ENCODE results near the gene DCTPP1.

Gene DCTPP1

DNA sequence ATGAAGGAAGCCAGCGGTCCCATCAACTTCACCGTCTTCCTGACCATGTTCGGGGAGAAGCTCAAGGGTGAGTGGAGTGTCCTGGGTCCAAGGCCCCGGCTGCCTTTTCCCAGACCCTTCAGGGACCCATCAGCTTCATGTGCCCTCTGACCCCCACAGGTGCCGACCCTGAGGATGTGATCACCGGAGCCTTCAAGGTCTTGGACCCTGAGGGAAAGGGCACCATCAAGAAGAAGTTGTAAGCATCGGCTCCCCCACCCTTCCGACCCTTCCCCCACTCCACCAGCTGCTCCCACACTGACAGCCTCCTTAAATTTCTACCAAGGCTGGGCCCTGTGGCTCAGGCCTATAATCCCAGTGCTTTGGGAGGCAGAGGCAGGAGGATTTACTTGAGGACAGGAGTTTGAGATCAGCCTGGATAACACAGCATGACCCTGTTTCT, 53.3 kb downstream of the DCTPP1 start:
- Histone ChIP-seq H3K4me3 (ENCODE audit: low read length) (no peak overlapping the region), H3K27me3 (replicated peaks; ENCODE audit: insufficient read depth, low read length) (no peaks in the 10 kb centered on the region), H3K27ac (ENCODE audit: low read length) (no peak overlapping the region), H3K9me2 (replicated peaks; ENCODE audit: insufficient read depth, low read length) (no peaks in the 10 kb centered on the region), H3K9ac (ENCODE audit: low read length) (no peak overlapping the region), H3F3A (ENCODE audit: insufficient read depth, low read length) (peaks cover 35% of the 10 kb centered on the region), H3K9me3 (replicated peaks; ENCODE audit: insufficient read depth, low read length) (no peaks in the 10 kb centered on the region), H3K36me3 (replicated peaks; ENCODE audit: insufficient read depth, low read length) (no peaks in the 10 kb centered on the region), H3K4me2 (ENCODE audit: low read depth, low read length) (no peak overlapping the region), H2AFZ (ENCODE audit: low read length) (no peak overlapping the region), H3K4me1 (ENCODE audit: low read length) (peaks cover 31% of the 10 kb centered on the region), H3K79me2 (ENCODE audit: low read length) (peaks cover 24% of the 10 kb centered on the region), H4K20me1 (ENCODE audit: insufficient read depth, low read length) (no peaks in the 10 kb centered on the region)
- TF ChIP-seq CTCF (IDR thresholded peaks at IDR 0.05; ENCODE audit: low read length) = no peak
- no peak for TF ChIP-seq EZH2 (optimal IDR thresholded peaks at IDR 0.05; ENCODE audit: low read depth, low read length)
- no peak for TF ChIP-seq EZH2phosphoT487 (IDR thresholded peaks at IDR 0.05; ENCODE audit: low read length)
- no peak for DNase-seq

- no peaks in the 10 kb centered on the region for H3K36me3 ChIP-seq (replicated peaks; ENCODE audit: insufficient read depth, low read length)
- no peaks in the 10 kb centered on the region for H3K27me3 ChIP-seq (replicated peaks; ENCODE audit: insufficient read depth, low read length)
- H2AFZ ChIP-seq (ENCODE audit: low read length) = no peak overlapping the region
- no peak overlapping the region for H3K9ac ChIP-seq (ENCODE audit: low read length)
- no peak overlapping the region for H3K4me3 ChIP-seq (ENCODE audit: low read length)
- TF ChIP-seq EZH2phosphoT487 (IDR thresholded peaks at IDR 0.05; ENCODE audit: low read length) = no peak
- TF ChIP-seq CTCF (IDR thresholded peaks at IDR 0.05; ENCODE audit: low read length) = no peak
- no peak for TF ChIP-seq EZH2 (optimal IDR thresholded peaks at IDR 0.05; ENCODE audit: low read depth, low read length)
- no peak overlapping the region for H3K4me2 ChIP-seq (ENCODE audit: low read depth, low read length)
- no peak overlapping the region for H3K27ac ChIP-seq (ENCODE audit: low read length)
- H3K79me2 ChIP-seq (ENCODE audit: low read length) = peaks cover 18% of the 10 kb centered on the region
- no peaks in the 10 kb centered on the region for H3K9me3 ChIP-seq (replicated peaks; ENCODE audit: insufficient read depth, low read length)
- H3K9me2 ChIP-seq (replicated peaks; ENCODE audit: insufficient read depth, low read length) = no peaks in the 10 kb centered on the region
- H3K4me1 ChIP-seq (ENCODE audit: low read length) = peaks cover 25% of the 10 kb centered on the region
- no peak for DNase-seq
- H4K20me1 ChIP-seq (ENCODE audit: insufficient read depth, low read length) = no peaks in the 10 kb centered on the region
- H3F3A ChIP-seq (ENCODE audit: insufficient read depth, low read length) = peaks cover 34% of the 10 kb centered on the region
These were observed 54.0 kb downstream of the DCTPP1 start for GRCh38 chr16:30375864-30376263.

GRCh38 chr16:30374538-30374937, 55.3 kb downstream of the DCTPP1 start, which contains the start of gene MYL11:
Gene MYL11 (plus strand): TSS chr16:30374802. CDS start chr16:30374858, 56 bp downstream.
- no peaks in the 10 kb centered on the region for H3K36me3 ChIP-seq (replicated peaks; ENCODE audit: insufficient read depth, low read length)
- H3K9me2 ChIP-seq (replicated peaks; ENCODE audit: insufficient read depth, low read length) = no peaks in the 10 kb centered on the region
- no peak within 1 kb of the TSS for H3K4me3 ChIP-seq (ENCODE audit: low read length)
- peaks cover 19% of the 10 kb centered on the region for H3K4me1 ChIP-seq (ENCODE audit: low read length)
- no peak within 1 kb of the TSS for H2AFZ ChIP-seq (ENCODE audit: low read length)
- no peak for DNase-seq
- no peaks in the 10 kb centered on the region for H4K20me1 ChIP-seq (ENCODE audit: insufficient read depth, low read length)
- no peaks in the 10 kb centered on the region for H3K27me3 ChIP-seq (replicated peaks; ENCODE audit: insufficient read depth, low read length)
- H3K79me2 ChIP-seq (ENCODE audit: low read length) = peaks cover 9% of the 10 kb centered on the region
- H3K9me3 ChIP-seq (replicated peaks; ENCODE audit: insufficient read depth, low read length) = no peaks in the 10 kb centered on the region
- peaks cover 22% of the 10 kb centered on the region for H3F3A ChIP-seq (ENCODE audit: insufficient read depth, low read length)
- no peak within 1 kb of the TSS for H3K9ac ChIP-seq (ENCODE audit: low read length)
- no peak within 1 kb of the TSS for H3K27ac ChIP-seq (ENCODE audit: low read length)
- TF ChIP-seq EZH2phosphoT487 (IDR thresholded peaks at IDR 0.05; ENCODE audit: low read length) = no peak
- no peak for TF ChIP-seq CTCF (IDR thresholded peaks at IDR 0.05; ENCODE audit: low read length)
- no peak for TF ChIP-seq EZH2 (optimal IDR thresholded peaks at IDR 0.05; ENCODE audit: low read depth, low read length)
- no peak within 1 kb of the TSS for H3K4me2 ChIP-seq (ENCODE audit: low read depth, low read length)
